IMR-90 (cell line): ENCODE results near the gene BCAS3. TPM values are rescaled to one million over a fixed set of nuclear protein-coding genes. Genes with fewer than 3 reads are reported as not detected.

Source experiments
- ATAC-seq: fragments of 200-7000 bp; cut with Tn5 transposase; 2 replicates; pipeline ENCODE4 v1.9.1; 2020; ENCODE audit warnings: low read depth, mild to moderate bottlenecking, moderate library complexity
- BruUV-seq: library from RNA; stranded (reverse); fragments of 400-500 nt; replicated peaks from 2 replicates; lab custom pipeline; 2021; lab: Mats Ljungman, UMichigan
- CTCF ChIA-PET: fragments of 300-600 bp; formaldehyde crosslinking; extraction: SDS; loops from one replicate; lab custom pipeline; 2021; ENCODE audit warnings: antibody characterized with exemption; lab: Yijun Ruan, JAX
- POLR2A ChIA-PET: fragments of 300-600 bp; sonication (Branson Sonifier 250); formaldehyde crosslinking; loops from one replicate; lab custom pipeline; 2022; ENCODE audit warnings: antibody characterized with exemption; ENCODE audit not compliant: unreplicated experiment; lab: Charles Lee
- DNase-seq: peaks from one replicate; pipeline ENCODE4 v3.0.0; 2013
- H2AFZ ChIP-seq: replicated peaks from 2 replicates; pipeline ENCODE3; 2013; ENCODE audit warnings: low read length, mild to moderate bottlenecking; ENCODE audit not compliant: poor library complexity
- H2AK5ac ChIP-seq: 2 replicates; pipeline ENCODE4 v1.6.1; 2013; ENCODE audit warnings: low read depth, low read length, inconsistent platforms
- H2AK9ac ChIP-seq: replicated peaks from 2 replicates; pipeline ENCODE3; 2013; ENCODE audit warnings: mild to moderate bottlenecking, low read depth, low read length, moderate library complexity; ENCODE audit not compliant: poor library complexity
- H2BK120ac ChIP-seq: 2 replicates; pipeline ENCODE4 v1.6.1; 2013; ENCODE audit warnings: low read depth, low read length, inconsistent platforms
- H2BK15ac ChIP-seq: 3 replicates; pipeline ENCODE4 v1.6.1; 2013; ENCODE audit warnings: low read depth, low read length, inconsistent platforms
- H2BK20ac ChIP-seq: 2 replicates; pipeline ENCODE4 v1.6.1; 2013; ENCODE audit warnings: low read depth, mild to moderate bottlenecking, inconsistent platforms, low read length, moderate library complexity
- H2BK5ac ChIP-seq: 2 replicates; pipeline ENCODE4 v1.6.1; 2013; ENCODE audit warnings: mild to moderate bottlenecking, low read depth, low read length, inconsistent platforms; ENCODE audit not compliant: poor library complexity, severe bottlenecking
- H3K14ac ChIP-seq: replicated peaks from 2 replicates; pipeline ENCODE4 v1.6.1; 2013; ENCODE audit warnings: low read depth, low read length, inconsistent platforms
- H3K18ac ChIP-seq: 2 replicates; pipeline ENCODE4 v1.6.1; 2013; ENCODE audit warnings: low read depth, low read length, control low read depth
- H3K23ac ChIP-seq: 2 replicates; pipeline ENCODE4 v1.6.1; 2013; ENCODE audit warnings: low read depth, low read length, inconsistent platforms
- H3K27ac ChIP-seq: 2 replicates; pipeline ENCODE4 v1.5.1; 2013; ENCODE audit warnings: mild to moderate bottlenecking, control low read depth, low read length; ENCODE audit not compliant: insufficient read depth
- H3K27me3 ChIP-seq: 2 replicates; pipeline ENCODE4 v1.6.1; 2013; ENCODE audit warnings: low read length; ENCODE audit not compliant: control insufficient read depth, insufficient read depth
- H3K36me3 ChIP-seq: 2 replicates; pipeline ENCODE4 v1.6.1; 2013; ENCODE audit warnings: low read length, mixed read lengths; ENCODE audit not compliant: control insufficient read depth, insufficient read depth
- H3K4ac ChIP-seq: 2 replicates; pipeline ENCODE4 v1.6.1; 2013; ENCODE audit warnings: low read depth, low read length, inconsistent platforms
- H3K4me1 ChIP-seq: 2 replicates; pipeline ENCODE4 v1.6.1; 2013; ENCODE audit warnings: low read length, mixed read lengths; ENCODE audit not compliant: control insufficient read depth, insufficient read depth
- H3K4me2 ChIP-seq: 2 replicates; pipeline ENCODE4 v1.6.1; 2013; ENCODE audit warnings: low read depth, mild to moderate bottlenecking, control low read depth, low read length, moderate library complexity
- H3K4me3 ChIP-seq: 2 replicates; pipeline ENCODE4 v1.5.1; 2013; ENCODE audit warnings: low read depth, mild to moderate bottlenecking, control low read depth, low read length, moderate library complexity; ENCODE audit not compliant: insufficient read depth
- H3K56ac ChIP-seq: 2 replicates; pipeline ENCODE4 v1.6.1; 2013; ENCODE audit warnings: low read length, inconsistent platforms; ENCODE audit not compliant: insufficient read depth; ENCODE audit errors: extremely low read depth
- H3K79me1 ChIP-seq, 2 experiments: 2 replicates each; pipeline ENCODE4 v1.6.1; 2013; ENCODE audit warnings: low read length in 2 of 2, inconsistent platforms in 1 of 2, low read depth in 1 of 2
- H3K9ac ChIP-seq: 2 replicates; pipeline ENCODE4 v1.6.1; 2013; ENCODE audit warnings: low read depth, low read length, control low read depth
- H3K9me1 ChIP-seq: 2 replicates; pipeline ENCODE4 v1.6.1; 2013; ENCODE audit warnings: low read length, inconsistent platforms; ENCODE audit not compliant: insufficient read depth
- H3K9me3 ChIP-seq: 2 replicates; pipeline ENCODE4 v1.6.1; 2013; ENCODE audit warnings: low read length; ENCODE audit not compliant: control insufficient read depth, insufficient read depth
- H4K20me1 ChIP-seq: 2 replicates; pipeline ENCODE4 v1.6.1; 2013; ENCODE audit warnings: low read length, inconsistent platforms; ENCODE audit not compliant: insufficient read depth
- H4K5ac ChIP-seq: 2 replicates; pipeline ENCODE4 v1.6.1; 2013; ENCODE audit warnings: mild to moderate bottlenecking, low read depth, low read length, control low read depth
- H4K8ac ChIP-seq, 2 experiments: 2 replicates each; pipeline ENCODE4 v1.6.1; 2013; ENCODE audit warnings: low read depth in 2 of 2, low read length in 2 of 2, control low read depth in 1 of 2, inconsistent platforms in 1 of 2
- H4K91ac ChIP-seq: 2 replicates; pipeline ENCODE4 v1.6.1; 2013; ENCODE audit warnings: low read depth, low read length, inconsistent platforms; ENCODE audit not compliant: insufficient read depth
- BHLHE40 ChIP-seq: fragments of 150-350 bp; IDR thresholded peaks from 2 replicates; pipeline ENCODE4 v1.6.1; 2016; ENCODE audit warnings: mild to moderate bottlenecking, low read depth, low read length
- CEBPB ChIP-seq: IDR thresholded peaks from 2 replicates; pipeline ENCODE4 v1.6.1; 2012; ENCODE audit warnings: low read depth, low read length, improper control_type of control experiment
- CHD1 ChIP-seq: IDR thresholded peaks from 2 replicates; pipeline ENCODE4 v1.6.1; 2012; ENCODE audit warnings: low read depth, low read length, improper control_type of control experiment
- FOS ChIP-seq: fragments of 150-350 bp; IDR thresholded peaks from 2 replicates; pipeline ENCODE4 v1.6.1; 2016; ENCODE audit warnings: low read depth, low read length
- MAFK ChIP-seq: IDR thresholded peaks from 2 replicates; pipeline ENCODE4 v1.6.1; 2012; ENCODE audit warnings: low read depth, low read length, improper control_type of control experiment
- MAZ ChIP-seq: IDR thresholded peaks from 2 replicates; pipeline ENCODE4 v1.6.1; 2012; ENCODE audit warnings: low read depth, mild to moderate bottlenecking, low read length, improper control_type of control experiment, moderate library complexity, borderline replicate concordance
- MXI1 ChIP-seq: IDR thresholded peaks from 2 replicates; pipeline ENCODE4 v1.6.1; 2012; ENCODE audit warnings: low read depth, mild to moderate bottlenecking, low read length, moderate library complexity, borderline replicate concordance
- NFE2L2 ChIP-seq: fragments of 150-350 bp; IDR thresholded peaks from 2 replicates; pipeline ENCODE4 v1.6.1; 2016; ENCODE audit warnings: low read depth, mild to moderate bottlenecking, low read length
- POLR2A ChIP-seq: IDR thresholded peaks from 2 replicates; pipeline ENCODE4 v1.6.1; 2012; ENCODE audit warnings: mild to moderate bottlenecking, low read depth, low read length
- RAD21 ChIP-seq: IDR thresholded peaks from 2 replicates; pipeline ENCODE4 v1.6.1; 2012; ENCODE audit warnings: low read length, improper control_type of control experiment
- RCOR1 ChIP-seq: IDR thresholded peaks from 2 replicates; pipeline ENCODE4 v1.6.1; 2012; ENCODE audit warnings: mild to moderate bottlenecking, low read length, improper control_type of control experiment; ENCODE audit not compliant: insufficient replicate concordance
- RFX5 ChIP-seq: IDR thresholded peaks from 2 replicates; pipeline ENCODE4 v1.8.0; 2012; ENCODE audit warnings: low read depth, mild to moderate bottlenecking, low read length, moderate library complexity
- SMC3 ChIP-seq: fragments of 150-350 bp; IDR thresholded peaks from 2 replicates; pipeline ENCODE4 v1.6.1; 2016; ENCODE audit warnings: low read depth, mild to moderate bottlenecking, antibody characterized with exemption, low read length, moderate library complexity
- WGBS, 2 experiments: methylation state at CpG; one replicate each; pipeline versions ENCODE4 v1.1.5 to v1.1.7; 2013; ENCODE audit warnings: missing lambda C conversion rate in 2 of 2; ENCODE audit not compliant: insufficient read length in 1 of 2; ENCODE audit errors: extremely low coverage in 2 of 2; 5-methylcytosine and 5-hydroxymethylcytosine counted together
- dilution Hi-C: fragments of 300-500 bp; cut with HindIII; formaldehyde crosslinking; loops from one replicate; pipeline ENCODE4 v1.14.3; 2018; ENCODE audit warnings: low sequenced_read_pairs; ENCODE audit not compliant: unreplicated experiment
- in situ Hi-C: fragments of 300-500 bp; cut with MboI; formaldehyde crosslinking; loops from 3 replicates; pipeline ENCODE4 v1.14.3; 2019; ENCODE audit warnings: low sequenced_read_pairs, inconsistent platforms, mixed read lengths
- intact Hi-C: fragments of 100-400 bp; cut with micrococcal nuclease; formaldehyde crosslinking; loops from 2 replicates; pipeline ENCODE4 v1.10.0; 2022
- polyA plus RNA-seq, 3 experiments: library from polyadenylated mRNA; depleted of rRNA; stranded (reverse); fragments of >200 nt; gene quantifications; 2 replicates each; pipeline ENCODE4 v1.2.3, GENCODE V29; 2012; ENCODE audit warnings: low replicate concordance in 1 of 3
- total RNA-seq: library from RNA; depleted of rRNA; stranded (reverse); fragments of >200 nt; gene quantifications from 2 replicates; pipeline ENCODE4 v1.2.3, GENCODE V29; 2012
- TF ChIP-seq, protein P1 (sequence below): fragments of 150-350 bp; IDR thresholded peaks from 2 replicates; pipeline ENCODE4 v1.6.1; 2016; ENCODE audit warnings: low read depth, mild to moderate bottlenecking, low read length, moderate library complexity, borderline replicate concordance
- TF ChIP-seq, protein P2 (sequence below): fragments of 150-350 bp; IDR thresholded peaks from 2 replicates; pipeline ENCODE4 v1.6.1; 2017; ENCODE audit warnings: mild to moderate bottlenecking, antibody characterized with exemption, low read length, low read depth
- TF ChIP-seq, protein P3 (sequence below): conservative IDR thresholded peaks from 2 replicates; pipeline ENCODE4 v1.5.1; 2012; ENCODE audit warnings: mild to moderate bottlenecking, low read depth, low read length, improper control_type of control experiment

The BCAS3 gene
- total and polyA plus RNA-seq, 2 of the 4 experiments (the other 2 are of a cell fraction) = 6.3 to 27.1 TPM

DNA sequence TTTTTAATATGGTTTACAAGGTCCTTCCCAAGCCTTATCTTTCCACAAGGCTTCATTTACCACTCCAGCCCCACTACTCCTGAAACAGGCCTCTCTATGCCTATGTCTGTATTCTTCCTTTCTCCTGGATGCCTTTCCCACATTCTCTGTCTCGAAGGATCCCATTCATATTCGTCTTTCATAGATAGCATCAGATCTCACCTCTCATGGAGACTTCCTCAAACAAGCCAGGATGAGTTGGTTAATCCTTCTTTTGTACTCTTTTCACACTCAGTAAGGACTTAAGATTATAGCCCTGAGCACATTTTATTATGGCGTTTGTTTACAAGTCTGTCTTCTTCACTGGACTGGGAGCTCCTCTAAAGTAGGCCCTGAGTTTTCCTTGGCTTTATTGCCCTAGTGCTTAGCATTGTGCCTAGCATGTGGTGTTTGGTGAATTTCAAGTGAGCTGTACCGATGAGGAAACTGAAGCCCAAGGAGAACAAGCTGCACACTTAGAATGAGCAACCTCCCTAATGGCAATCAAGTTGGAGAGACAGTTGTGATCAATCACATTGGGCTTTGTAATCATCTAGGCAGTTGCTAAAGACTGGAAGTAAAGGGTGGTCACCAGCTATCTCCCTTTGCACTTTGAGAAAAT is 764.6 kb downstream of the BCAS3 start:
- Histone ChIP-seq H3K79me1 (no peaks in the 10 kb centered on the region), H3K27ac (no peak overlapping the region), H3K27me3 (peaks cover 20% of the 10 kb centered on the region), H2AK9ac (no peak overlapping the region), H4K20me1 (no peaks in the 10 kb centered on the region), H3K14ac (no peak overlapping the region), H4K8ac (no peak overlapping the region), H3K4me3 (no peak overlapping the region), H2AFZ (no peak overlapping the region), H3K9me1 (0 out of 2 replicates have a peak, but pooled peaks cover 3% of the 10 kb centered on the region), H2BK120ac (no peak overlapping the region), H3K36me3 (no peaks in the 10 kb centered on the region), H2AK5ac (no peak overlapping the region), H3K23ac (no peak overlapping the region), H3K4me1 (peaks cover 4% of the 10 kb centered on the region; the same call in 1 of the 2 replicates), H4K5ac (no peak overlapping the region), H3K9ac (no peak overlapping the region), H4K91ac (no peak overlapping the region), H2BK5ac (no peak overlapping the region), H3K18ac (no peak overlapping the region), H2BK20ac (no peak overlapping the region), H3K56ac (no peak overlapping the region), H3K4me2 (no peak overlapping the region), H3K9me3 (peaks cover 10% of the 10 kb centered on the region), H3K4ac (no peak overlapping the region), H2BK15ac (no peak overlapping the region)
- DNase-seq (no peak), ATAC-seq (no peak)
- BruUV-seq = no TSS peak
- TF ChIP-seq, protein P1, sequence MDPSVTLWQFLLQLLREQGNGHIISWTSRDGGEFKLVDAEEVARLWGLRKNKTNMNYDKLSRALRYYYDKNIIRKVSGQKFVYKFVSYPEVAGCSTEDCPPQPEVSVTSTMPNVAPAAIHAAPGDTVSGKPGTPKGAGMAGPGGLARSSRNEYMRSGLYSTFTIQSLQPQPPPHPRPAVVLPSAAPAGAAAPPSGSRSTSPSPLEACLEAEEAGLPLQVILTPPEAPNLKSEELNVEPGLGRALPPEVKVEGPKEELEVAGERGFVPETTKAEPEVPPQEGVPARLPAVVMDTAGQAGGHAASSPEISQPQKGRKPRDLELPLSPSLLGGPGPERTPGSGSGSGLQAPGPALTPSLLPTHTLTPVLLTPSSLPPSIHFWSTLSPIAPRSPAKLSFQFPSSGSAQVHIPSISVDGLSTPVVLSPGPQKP = no peak
- TF ChIP-seq RCOR1 = no peak
- TF ChIP-seq RAD21 = no peak
- TF ChIP-seq MXI1 = no peak
- TF ChIP-seq CEBPB = no peak
- TF ChIP-seq BHLHE40 = no peak
- no peak for TF ChIP-seq NFE2L2
- no peak for TF ChIP-seq MAZ
- TF ChIP-seq POLR2A = no peak
- no peak for TF ChIP-seq RFX5
- no peak for TF ChIP-seq MAFK
- no peak for TF ChIP-seq CHD1
- TF ChIP-seq, protein P2, sequence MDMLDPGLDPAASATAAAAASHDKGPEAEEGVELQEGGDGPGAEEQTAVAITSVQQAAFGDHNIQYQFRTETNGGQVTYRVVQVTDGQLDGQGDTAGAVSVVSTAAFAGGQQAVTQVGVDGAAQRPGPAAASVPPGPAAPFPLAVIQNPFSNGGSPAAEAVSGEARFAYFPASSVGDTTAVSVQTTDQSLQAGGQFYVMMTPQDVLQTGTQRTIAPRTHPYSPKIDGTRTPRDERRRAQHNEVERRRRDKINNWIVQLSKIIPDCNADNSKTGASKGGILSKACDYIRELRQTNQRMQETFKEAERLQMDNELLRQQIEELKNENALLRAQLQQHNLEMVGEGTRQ = no peak
- TF ChIP-seq, protein P3, sequence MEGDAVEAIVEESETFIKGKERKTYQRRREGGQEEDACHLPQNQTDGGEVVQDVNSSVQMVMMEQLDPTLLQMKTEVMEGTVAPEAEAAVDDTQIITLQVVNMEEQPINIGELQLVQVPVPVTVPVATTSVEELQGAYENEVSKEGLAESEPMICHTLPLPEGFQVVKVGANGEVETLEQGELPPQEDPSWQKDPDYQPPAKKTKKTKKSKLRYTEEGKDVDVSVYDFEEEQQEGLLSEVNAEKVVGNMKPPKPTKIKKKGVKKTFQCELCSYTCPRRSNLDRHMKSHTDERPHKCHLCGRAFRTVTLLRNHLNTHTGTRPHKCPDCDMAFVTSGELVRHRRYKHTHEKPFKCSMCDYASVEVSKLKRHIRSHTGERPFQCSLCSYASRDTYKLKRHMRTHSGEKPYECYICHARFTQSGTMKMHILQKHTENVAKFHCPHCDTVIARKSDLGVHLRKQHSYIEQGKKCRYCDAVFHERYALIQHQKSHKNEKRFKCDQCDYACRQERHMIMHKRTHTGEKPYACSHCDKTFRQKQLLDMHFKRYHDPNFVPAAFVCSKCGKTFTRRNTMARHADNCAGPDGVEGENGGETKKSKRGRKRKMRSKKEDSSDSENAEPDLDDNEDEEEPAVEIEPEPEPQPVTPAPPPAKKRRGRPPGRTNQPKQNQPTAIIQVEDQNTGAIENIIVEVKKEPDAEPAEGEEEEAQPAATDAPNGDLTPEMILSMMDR = no peak
- no peak for TF ChIP-seq FOS
- no peak for TF ChIP-seq SMC3
- no CpG with 5 or more reads among the region's 4 CpGs for WGBS, 2 experiments
- ChIA-PET CTCF (interaction anchor here (0.6 kb wide), 1 partner anchor 532 kb away, joined by 3 read pairs; no protein-coding TSS in a partner anchor), POLR2A (no interaction called here)
- intact Hi-C loops = no loop called here
- dilution Hi-C loops = no loop called here
- in situ Hi-C loops = no loop called here
